Skeletal muscle tissue (tissue), 4 donors: ENCODE data around the gene ARHGAP6. TPM values are rescaled to one million over a fixed set of nuclear protein-coding genes. Genes with fewer than 3 reads are reported as not detected.
A peak's percentile ranks its signal among the peaks of the same experiment; 100 is the strongest.
"Not testable (repeated sequence)": the region's sequence is repeated elsewhere in the genome, so short reads cannot be mapped to it uniquely, and the experiment has no call there.

Experiments
- H3K27ac ChIP-seq: one replicate; pipeline ENCODE4 v1.7.0; 2013; ENCODE audit warnings: mild to moderate bottlenecking, low read depth, low read length, inconsistent platforms
- H3K27me3 ChIP-seq, 3 donors: one replicate each; pipeline ENCODE4 v1.7.0; 2013; ENCODE audit warnings: low read length in 3 of 3; ENCODE audit not compliant: control insufficient read depth in 3 of 3, insufficient read depth in 3 of 3
- H3K36me3 ChIP-seq, 3 donors: one replicate each; pipeline ENCODE4 v1.7.0; 2013; ENCODE audit warnings: low read length in 3 of 3; ENCODE audit not compliant: control insufficient read depth in 3 of 3, insufficient read depth in 3 of 3
- H3K4me1 ChIP-seq, 3 donors: one replicate each; pipeline ENCODE4 v1.7.0; 2013; ENCODE audit warnings: low read length in 3 of 3, mild to moderate bottlenecking in 3 of 3; ENCODE audit not compliant: control insufficient read depth in 3 of 3, insufficient read depth in 3 of 3
- H3K4me3 ChIP-seq, 3 donors: one replicate each; pipeline ENCODE4 v1.7.0; 2013; ENCODE audit warnings: low read length in 3 of 3
- H3K9ac ChIP-seq, 3 donors: one replicate each; pipeline ENCODE4 v1.7.0; 2013; ENCODE audit warnings: low read length in 3 of 3, mild to moderate bottlenecking in 3 of 3, moderate library complexity in 2 of 3, low read depth in 1 of 3
- H3K9me3 ChIP-seq, 3 donors: one replicate each; pipeline ENCODE4 v1.7.0; 2013; ENCODE audit warnings: low read length in 3 of 3; ENCODE audit not compliant: control insufficient read depth in 3 of 3
- total RNA-seq: library from RNA; depleted of rRNA; stranded (reverse); fragments of >200 nt; gene quantifications from one replicate; pipeline ENCODE4 v1.2.3, GENCODE V29; 2014
- donor health status: Osteomylitis.

Gene ARHGAP6
- total RNA-seq, 1 donor from 2014 or later = 8.4 TPM

GRCh38 chrX:11647138-11647537 is 18.6 kb downstream of the ARHGAP6 start:
- Histone ChIP-seq H3K9ac (no peak overlapping the region), H3K27me3 (no peaks in the 10 kb centered on the region), H3K27ac (no peak overlapping the region), H3K4me1 (peaks cover 0 to 7% (median 2%) of the 10 kb centered on the region in 3 donors), H3K4me3 (no peak overlapping the region), H3K9me3 (no peaks in the 10 kb centered on the region), H3K36me3 (no peaks in the 10 kb centered on the region)

DNA sequence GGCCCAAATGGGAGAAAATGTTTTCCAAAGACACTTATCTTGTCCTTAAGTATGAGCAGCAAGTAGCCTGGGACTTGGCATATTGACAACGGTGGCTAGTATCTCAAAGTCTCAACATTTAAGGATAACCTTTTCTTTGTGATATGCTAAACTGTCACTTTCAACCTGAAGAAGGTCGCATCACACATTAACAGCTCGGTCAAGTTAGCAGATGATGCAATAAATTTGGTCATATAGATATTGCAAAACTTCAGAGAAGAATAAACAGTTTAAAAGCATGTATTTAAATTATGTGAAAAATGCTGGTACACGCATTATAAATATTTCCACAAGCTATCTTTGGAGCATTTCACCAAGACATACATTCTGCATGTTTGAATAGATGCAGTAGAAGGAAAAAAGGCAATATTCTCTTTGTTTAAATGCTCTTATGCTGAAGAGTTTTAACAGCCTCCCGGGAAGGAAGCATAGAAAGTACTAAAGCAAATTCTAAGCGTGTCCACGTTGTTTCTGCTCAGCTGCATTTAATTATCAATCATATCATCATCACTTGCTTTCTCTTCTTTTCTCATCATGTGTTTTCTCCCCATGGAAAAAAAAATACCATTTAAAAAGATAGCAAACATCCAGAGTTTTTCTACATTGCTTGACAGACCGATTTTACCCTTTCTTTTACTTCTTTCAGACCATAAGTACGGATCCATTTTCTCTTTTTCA is 24.2 kb downstream of the ARHGAP6 start:
- Histone ChIP-seq H3K27me3 (no peaks in the 10 kb centered on the region), H3K4me1 (no peaks in the 10 kb centered on the region), H3K27ac (no peak overlapping the region), H3K36me3 (no peaks in the 10 kb centered on the region), H3K4me3 (no peak overlapping the region), H3K9me3 (no peaks in the 10 kb centered on the region), H3K9ac (no peak overlapping the region)

DNA sequence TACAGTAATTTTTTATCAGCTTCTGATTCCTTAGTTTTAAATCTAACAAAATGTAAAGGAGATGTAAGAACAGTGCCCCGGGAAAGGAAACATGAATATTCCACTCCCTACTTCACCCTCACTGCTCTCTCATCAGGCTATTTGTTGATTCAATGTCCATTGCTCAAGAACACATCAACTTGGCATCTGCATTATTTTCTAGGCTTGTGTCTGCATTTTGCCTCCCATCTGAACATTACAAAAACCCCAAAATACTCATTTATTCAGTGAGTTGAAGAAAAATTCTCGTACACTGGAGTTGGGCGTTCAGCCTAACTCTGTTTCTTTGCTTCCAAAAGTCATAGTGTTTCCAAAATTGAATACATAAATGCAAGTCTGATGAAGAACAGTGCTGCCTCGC is 25.6 kb downstream of the ARHGAP6 start:
- Histone ChIP-seq H3K9me3 (no peaks in the 10 kb centered on the region), H3K4me3 (no peak overlapping the region), H3K36me3 (no peaks in the 10 kb centered on the region), H3K27ac (no peak overlapping the region), H3K4me1 (no peaks in the 10 kb centered on the region), H3K27me3 (no peaks in the 10 kb centered on the region), H3K9ac (no peak overlapping the region)

DNA sequence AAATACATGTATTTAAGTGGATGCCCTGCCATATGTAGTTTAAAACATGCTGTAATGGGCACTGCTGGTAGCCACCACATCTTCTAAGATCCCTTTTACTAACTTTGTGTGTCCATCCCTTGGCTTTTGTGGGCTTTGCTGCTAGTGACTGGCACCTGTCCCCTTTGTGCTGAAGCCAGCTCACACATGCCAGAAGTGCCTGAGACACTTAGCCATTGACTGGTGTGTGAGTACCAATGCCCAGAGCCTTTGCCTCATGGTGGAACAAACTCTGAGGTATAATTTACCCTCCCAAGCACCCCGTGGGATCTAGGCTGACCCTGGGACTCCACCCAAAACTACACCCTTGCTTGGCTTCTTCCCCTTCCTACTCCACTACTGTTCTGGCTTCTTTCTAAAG is 33.0 kb downstream of the ARHGAP6 start:
- Histone ChIP-seq H3K36me3 (no peaks in the 10 kb centered on the region), H3K9me3 (no peaks in the 10 kb centered on the region), H3K27me3 (no peaks in the 10 kb centered on the region)

DNA sequence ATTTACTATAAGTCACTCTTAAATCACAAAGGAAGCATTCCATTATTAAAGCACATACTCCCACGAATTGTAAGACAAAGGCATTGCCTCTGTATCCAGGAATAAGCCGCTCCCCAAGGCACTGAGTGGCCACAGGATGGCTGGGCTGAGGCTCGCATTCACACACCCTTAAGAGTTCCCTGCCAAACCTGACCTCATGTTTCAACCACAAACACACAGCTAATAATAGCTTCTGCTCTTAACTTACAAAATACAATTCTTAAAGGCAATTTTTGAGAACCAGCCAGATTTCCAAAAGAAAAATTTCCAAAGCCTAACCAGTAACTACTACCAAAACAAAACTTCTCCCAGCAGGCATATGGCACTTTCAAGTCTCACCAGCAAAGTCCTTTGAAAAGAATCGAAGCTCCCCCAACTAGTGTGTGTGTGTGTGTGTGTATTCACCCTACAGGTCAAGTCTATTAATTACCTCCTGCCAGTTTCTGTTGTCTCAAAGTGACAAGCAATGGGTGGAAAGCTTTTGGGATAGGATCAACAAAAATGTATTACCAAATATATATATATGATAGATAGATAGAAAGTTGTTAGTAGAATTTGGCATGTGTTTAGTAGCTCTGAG is 36.0 kb downstream of the ARHGAP6 start:
- no peaks in the 10 kb centered on the region for H3K9me3 ChIP-seq
- H3K27me3 ChIP-seq = no peaks in the 10 kb centered on the region
- peak overlapping the region; percentile 69 for H3K27ac ChIP-seq
- peak overlapping the region in 1 of 3 donors; percentile 20 for H3K9ac ChIP-seq
- H3K4me1 ChIP-seq = peaks cover 6 to 12% (median 8%) of the 10 kb centered on the region in 3 donors
- no peak overlapping the region for H3K4me3 ChIP-seq
- no peaks in the 10 kb centered on the region for H3K36me3 ChIP-seq

More for the DNA sequence above, 33.0 kb downstream of the ARHGAP6 start:
- Histone ChIP-seq H3K4me1 (peaks cover 6 to 12% (median 8%) of the 10 kb centered on the region in 3 donors), H3K9ac (no peak overlapping the region), H3K4me3 (no peak overlapping the region), H3K27ac (no peak overlapping the region)

DNA sequence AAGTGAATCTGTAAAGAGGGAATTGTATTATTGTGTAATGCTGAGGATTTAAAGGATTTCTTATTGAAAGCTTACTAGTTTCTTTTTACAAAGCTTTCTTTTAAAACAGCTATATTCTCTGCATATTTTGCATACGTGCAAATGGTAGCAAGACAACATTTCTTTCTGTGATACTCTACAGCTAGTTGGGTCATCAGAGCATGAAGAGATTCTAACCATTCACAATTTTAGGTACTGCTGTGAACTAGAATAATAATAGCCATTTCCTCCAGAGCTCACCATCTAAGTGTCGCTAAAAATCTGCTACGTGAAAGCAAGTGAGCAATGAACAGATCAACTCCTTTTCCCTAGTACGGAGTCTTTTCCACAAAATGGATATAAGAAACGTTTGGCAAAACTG is 37.3 kb downstream of the ARHGAP6 start:
- H3K36me3 ChIP-seq = no peaks in the 10 kb centered on the region
- no peaks in the 10 kb centered on the region for H3K9me3 ChIP-seq
- peaks cover 6 to 8% (median 8%) of the 10 kb centered on the region in 3 donors for H3K4me1 ChIP-seq
- H3K9ac ChIP-seq = no peak overlapping the region
- H3K4me3 ChIP-seq = no peak overlapping the region
- H3K27ac ChIP-seq = no peak overlapping the region
- H3K27me3 ChIP-seq = no peaks in the 10 kb centered on the region

GRCh38 chrX:11626351-11626750 is 39.4 kb downstream of the ARHGAP6 start:
- no peak overlapping the region for H3K9ac ChIP-seq
- H3K9me3 ChIP-seq = no peaks in the 10 kb centered on the region
- H3K36me3 ChIP-seq = no peaks in the 10 kb centered on the region
- H3K4me1 ChIP-seq = peaks cover 0 to 3% (median 0%) of the 10 kb centered on the region in 3 donors
- no peak overlapping the region for H3K4me3 ChIP-seq
- H3K27ac ChIP-seq = no peak overlapping the region
- H3K27me3 ChIP-seq = no peaks in the 10 kb centered on the region

DNA sequence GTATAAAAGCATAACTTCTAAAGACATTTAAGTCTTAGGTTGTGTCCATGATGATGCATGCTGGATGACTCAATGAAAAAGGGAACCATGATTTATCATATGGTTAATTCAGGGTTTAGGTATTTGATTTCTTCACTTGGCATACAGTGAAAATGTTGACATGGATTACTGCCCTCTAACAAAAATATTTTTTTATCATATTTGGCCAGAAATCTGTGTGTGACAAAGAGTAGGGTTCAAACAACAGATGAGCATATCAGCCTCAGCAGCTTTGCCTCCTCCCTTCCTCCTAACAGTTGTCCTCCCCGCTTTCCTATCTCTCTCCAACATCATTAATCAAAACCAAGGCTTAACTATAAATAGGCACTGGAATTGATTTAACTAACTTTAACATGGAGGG is 46.3 kb downstream of the ARHGAP6 start:
- Histone ChIP-seq H3K27me3 (no peaks in the 10 kb centered on the region), H3K27ac (no peak overlapping the region)

DNA sequence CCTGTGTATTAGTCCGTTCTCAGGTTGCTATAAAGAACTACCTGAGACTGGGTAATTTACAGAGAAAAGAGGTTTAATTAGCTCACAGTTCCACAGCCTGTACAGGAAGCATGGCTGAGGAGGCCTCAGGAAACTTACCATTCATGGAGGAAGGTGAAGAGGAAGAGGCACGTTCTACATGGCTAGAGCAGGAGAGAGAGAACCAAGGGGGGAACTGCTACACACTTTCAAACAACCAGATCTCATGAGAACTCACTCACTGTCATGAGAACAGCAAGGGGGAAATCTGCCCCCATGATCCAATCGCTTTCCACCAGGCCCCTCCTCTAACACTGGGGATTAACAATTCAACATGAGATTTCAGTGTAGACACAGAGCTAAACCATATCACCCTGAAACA is 51.5 kb downstream of the ARHGAP6 start:
- not testable (repeated sequence) for H3K27ac ChIP-seq, H3K4me1 ChIP-seq, H3K9ac ChIP-seq, H3K9me3 ChIP-seq, H3K36me3 ChIP-seq, H3K4me3 ChIP-seq, H3K27me3 ChIP-seq

More for the DNA sequence above, 46.3 kb downstream of the ARHGAP6 start:
- H3K4me1 ChIP-seq = no peaks in the 10 kb centered on the region
- H3K4me3 ChIP-seq = no peak overlapping the region
- no peak overlapping the region for H3K9ac ChIP-seq
- H3K9me3 ChIP-seq = no peaks in the 10 kb centered on the region
- H3K36me3 ChIP-seq = no peaks in the 10 kb centered on the region

- Histone ChIP-seq H3K4me1 (no peaks in the 10 kb centered on the region), H3K4me3 (no peak overlapping the region), H3K9ac (no peak overlapping the region), H3K36me3 (no peaks in the 10 kb centered on the region), H3K27me3 (no peaks in the 10 kb centered on the region), H3K9me3 (no peaks in the 10 kb centered on the region), H3K27ac (no peak overlapping the region)
Observed at GRCh38 chrX:11611965-11612364, 53.8 kb downstream of the ARHGAP6 start.
